HepG2 (cell line): ENCODE data around the gene BCAS3. TPM values are rescaled to one million over a fixed set of nuclear protein-coding genes. Genes with fewer than 3 reads are reported as not detected.
A peak's percentile ranks its signal among the peaks of the same experiment; 100 is the strongest.

ENCODE experiments used
- ATAC-seq: fragments of 200-7000 bp; cut with Tn5 transposase; 3 replicates; pipeline ENCODE4 v1.9.1; 2020; ENCODE audit warnings: mild to moderate bottlenecking, moderate library complexity
- BruUV-seq: library from RNA; stranded (reverse); fragments of 400-500 nt; replicated peaks from 2 replicates; lab custom pipeline; 2021; lab: Mats Ljungman, UMichigan
- CTCF ChIA-PET: fragments of 300-600 bp; formaldehyde crosslinking; extraction: SDS; loops from one replicate; lab custom pipeline; 2021; ENCODE audit warnings: low total read pairs, inconsistent platforms, low intra/inter-chr PET ratio; lab: Yijun Ruan, JAX
- POLR2A ChIA-PET: fragments of 350-600 bp; sonication (Branson Sonifier 250); formaldehyde crosslinking; loops from one replicate; lab custom pipeline; 2020; ENCODE audit warnings: antibody characterized with exemption, inconsistent platforms; lab: Yijun Ruan, JAX
- DNase-seq: peaks from one replicate; pipeline ENCODE4 v3.0.0-alpha.2; 2015; ENCODE audit warnings: low spot score
- FAIRE-seq: peaks from 3 replicates; lab custom pipeline; 2011; peaks lifted over from hg19 to GRCh38; lab: Jason Lieb, UNC
- H2AFZ ChIP-seq: one replicate; pipeline ENCODE4 v1.6.1; 2011; ENCODE audit warnings: low read length, inconsistent platforms
- H3K27ac ChIP-seq: fragments of 300-600 bp; 3 replicates; pipeline ENCODE4 v1.8.0; 2011; ENCODE audit warnings: mixed run types, mild to moderate bottlenecking, mixed read lengths, low read length, inconsistent platforms; ENCODE audit not compliant: insufficient read depth; ENCODE audit errors: extremely low read length
- H3K27me3 ChIP-seq, 2 experiments: fragments of 200-600 bp in 1 of 2; 2 replicates in 1 of 2; 3 replicates in 1 of 2; pipeline versions ENCODE4 v1.6.0 to v1.8.0; 2011; ENCODE audit warnings: low read length in 2 of 2, mild to moderate bottlenecking in 2 of 2, moderate library complexity in 2 of 2, inconsistent platforms in 1 of 2; ENCODE audit not compliant: insufficient read depth in 2 of 2, control insufficient read depth in 1 of 2
- H3K36me3 ChIP-seq, 2 experiments: fragments of 200-600 bp in 1 of 2; replicated peaks in 1 of 2; 2 replicates in 1 of 2; 3 replicates in 1 of 2; pipeline versions ENCODE4 v1.5.1 to v1.8.0; 2011; ENCODE audit warnings: low read length in 2 of 2, inconsistent platforms in 1 of 2; ENCODE audit not compliant: insufficient read depth in 2 of 2, control insufficient read depth in 1 of 2
- H3K4me1 ChIP-seq: 2 replicates; pipeline ENCODE4 v1.5.1; 2012; ENCODE audit warnings: low read length, inconsistent platforms; ENCODE audit not compliant: insufficient read depth
- H3K4me2 ChIP-seq: 2 replicates; pipeline ENCODE4 v1.6.0; 2011; ENCODE audit warnings: low read depth, low read length, inconsistent platforms
- H3K4me3 ChIP-seq, 3 experiments: fragments of 200-600 bp in 1 of 3; sonication (generic), shearing (Covaris generic) in 1 of 3; replicated peaks in 1 of 3; 2 replicates each; pipeline ENCODE4 v1.5.1; 2011 to 2016; ENCODE audit warnings: low read length in 3 of 3, inconsistent platforms in 2 of 3, low read depth in 2 of 3, mild to moderate bottlenecking in 2 of 3, control low read depth in 1 of 3, mixed read lengths in 1 of 3; ENCODE audit not compliant: insufficient read depth in 1 of 3
- H3K79me2 ChIP-seq: one replicate; pipeline ENCODE4 v1.6.1; 2011; ENCODE audit warnings: low read length, inconsistent platforms; ENCODE audit not compliant: insufficient read depth
- H3K9ac ChIP-seq: 2 replicates; pipeline ENCODE4 v1.6.0; 2011; ENCODE audit warnings: mild to moderate bottlenecking, low read depth, low read length, inconsistent platforms; ENCODE audit not compliant: insufficient read depth
- H3K9me3 ChIP-seq: 2 replicates; pipeline ENCODE4 v1.5.1; 2012; ENCODE audit warnings: mild to moderate bottlenecking, low read length
- H4K20me1 ChIP-seq: 2 replicates; pipeline ENCODE4 v1.6.0; 2011; ENCODE audit warnings: inconsistent platforms, mild to moderate bottlenecking, low read length, moderate library complexity; ENCODE audit not compliant: insufficient read depth
- ATF7 ChIP-seq, 2 experiments: fragments of 450-650 bp in 1 of 2; sonication (generic) in 1 of 2; formaldehyde crosslinking in 1 of 2; IDR thresholded peaks; 2 replicates each; pipeline versions ENCODE4 v1.4.0 to v1.6.1; 2016 to 2020; ENCODE audit warnings: antibody characterized with exemption in 1 of 2, mild to moderate bottlenecking in 1 of 2, missing genetic modification reagents in 1 of 2
- CREB1 ChIP-seq, 2 experiments: fragments of 450-650 bp in 1 of 2; IDR thresholded peaks; 2 replicates each; pipeline ENCODE4 v1.6.1; 2016 to 2017; ENCODE audit warnings: control low read depth in 1 of 2, mild to moderate bottlenecking in 1 of 2, missing compliant biosample characterization in 1 of 2, missing genetic modification characterization in 1 of 2
- HNF1A ChIP-seq, 2 experiments: sonication (generic) in 1 of 2; formaldehyde crosslinking in 1 of 2; IDR thresholded peaks; 2 replicates each; pipeline versions ENCODE4 v1.4.0 to v1.6.1; 2016 to 2020; ENCODE audit warnings: borderline replicate concordance in 1 of 2, low read depth in 1 of 2, mild to moderate bottlenecking in 1 of 2, missing genetic modification reagents in 1 of 2
- WGBS: methylation state at CpG from one replicate; pipeline ENCODE4 v1.1.6; 2017; ENCODE audit warnings: low lambda C conversion rate; 5-methylcytosine and 5-hydroxymethylcytosine counted together
- in situ Hi-C: cut with HindIII; loops from 2 replicates; pipeline ENCODE4 v1.10.0; 2017; ENCODE audit warnings: low pct_unique_long_range_greater_than_20kb; ENCODE audit not compliant: extremely low pct_ligation_motif_present
- intact Hi-C: fragments of 100-400 bp; cut with micrococcal nuclease; formaldehyde crosslinking; loops from one replicate; pipeline ENCODE4 v1.10.0; 2022; ENCODE audit not compliant: unreplicated experiment
- polyA plus RNA-seq, 8 experiments: library from polyadenylated mRNA; depleted of rRNA in 3 of 8; stranded (reverse) in 7 of 8; unstranded in 1 of 8; fragments of >200 nt; fragmentation: Illumina TruSeq in 4 of 8; extraction: Trizol in 4 of 8; gene quantifications; 2 replicates each; pipeline versions ENCODE4 v1.2.1 to v1.2.3, GENCODE V29; 2011 to 2016; ENCODE audit warnings: low read depth in 4 of 8, missing spikeins in 1 of 8, mixed read lengths in 1 of 8; ENCODE audit not compliant: insufficient read depth in 1 of 8
- total RNA-seq, 5 experiments: library from RNA; depleted of rRNA; stranded (reverse); fragments of >200 nt; fragmentation: Illumina TruSeq; extraction: Trizol; gene quantifications; 2 replicates each; pipeline ENCODE4 v1.2.3, GENCODE V29; 2016; ENCODE audit warnings: low read depth in 1 of 5

BCAS3 gene
- total and polyA plus RNA-seq, 2 of the 13 experiments (the other 11 are each of a cell fraction or from before 2014, with no cell fraction given), result 10.7 to 11.2 TPM

- no peak for FAIRE-seq
- in situ Hi-C loops, result no loop called here
- DNase-seq, result no peak
- Histone ChIP-seq H3K4me1 (no peaks in the 10 kb centered on the region), H3K4me3 (no peak overlapping the region), H3K27ac (no peak overlapping the region), H3K9me3 (no peaks in the 10 kb centered on the region), H3K27me3 (no peaks in the 10 kb centered on the region), H3K9ac (no peak overlapping the region), H3K79me2 (no peaks in the 10 kb centered on the region), H3K4me2 (no peak overlapping the region), H4K20me1 (no peaks in the 10 kb centered on the region), H3K36me3 (no peaks in the 10 kb centered on the region), H2AFZ (no peak overlapping the region)
- 85% methylated on average over 4 of the region's 4 CpGs for WGBS
- TF ChIP-seq HNF1A (IDR thresholded peaks at IDR 0.05; ENCODE audit: low read depth), result no peak
- no peak for TF ChIP-seq HNF1A (CRISPR knock-in tag; IDR thresholded peaks at IDR 0.05; ENCODE audit: borderline replicate concordance)
- TF ChIP-seq CREB1 (IDR thresholded peaks at IDR 0.05), result 0 out of 2 replicates have a peak, but pooled peaks have one; percentile 27
- TF ChIP-seq CREB1 (CRISPR knock-in tag; IDR thresholded peaks at IDR 0.05), result no peak
- TF ChIP-seq ATF7 (IDR thresholded peaks at IDR 0.05), result peak; percentile 40; the same call in 1 of the 2 replicates
- no peak for TF ChIP-seq ATF7 (CRISPR knock-in tag; IDR thresholded peaks at IDR 0.05)
- no TSS peak for BruUV-seq
- ATAC-seq, result no peak
- POLR2A ChIA-PET, result no interaction called here
- intact Hi-C loops, result no loop called here
- CTCF ChIA-PET, result no interaction called here
These were observed 63.4 kb downstream of the BCAS3 start for GRCh38 chr17:60741031-60741430.
